Caco-2 (cell line): Measurements from ENCODE around the gene TNFAIP8L2. TPM values are rescaled to one million over a fixed set of nuclear protein-coding genes. Genes with fewer than 3 reads are reported as not detected.

Source experiments
- BruUV-seq: library from RNA; stranded (reverse); fragments of 400-500 nt; replicated peaks from 2 replicates; lab custom pipeline; 2021; lab: Mats Ljungman, UMichigan
- CTCF ChIA-PET: fragments of 300-600 bp; sonication (Branson Sonifier 250); formaldehyde crosslinking; loops from one replicate; lab custom pipeline; 2022; ENCODE audit warnings: antibody characterized with exemption; lab: Charles Lee
- POLR2A ChIA-PET: fragments of 300-600 bp; sonication (Branson Sonifier 250); formaldehyde crosslinking; loops from one replicate; lab custom pipeline; 2022; ENCODE audit warnings: antibody characterized with exemption; lab: Charles Lee
- DNase-seq, 2 experiments: peaks; one replicate each; pipeline versions ENCODE4 v3.0.0 to v3.0.0-alpha.2; 2020 to 2022
- H3K27me3 ChIP-seq: replicated peaks from 2 replicates; pipeline ENCODE4 v1.6.0; 2011; ENCODE audit warnings: low read length; ENCODE audit not compliant: control insufficient read depth, insufficient read depth
- H3K36me3 ChIP-seq: 2 replicates; pipeline ENCODE4 v1.5.1; 2011; ENCODE audit warnings: low read length; ENCODE audit not compliant: control insufficient read depth, insufficient read depth
- H3K4me1 ChIP-seq: fragments of 250-450 bp; sonication (Bioruptor Pico); 2 replicates; pipeline ENCODE4 v1.5.1; 2020; ENCODE audit warnings: mild to moderate bottlenecking
- H3K4me3 ChIP-seq: 2 replicates; pipeline ENCODE4 v1.5.1; 2011; ENCODE audit warnings: low read depth, mild to moderate bottlenecking, control low read depth, low read length
- H3K9me3 ChIP-seq: fragments of 250-450 bp; sonication (Bioruptor Pico); 2 replicates; pipeline ENCODE4 v1.5.1; 2020; ENCODE audit warnings: mild to moderate bottlenecking, moderate library complexity
- H3K27ac Mint-ChIP-seq: one replicate; pipeline ENCODE4 v1.8.0; 2022; ENCODE audit warnings: mixed read lengths; ENCODE audit not compliant: unreplicated experiment
- H3K27me3 Mint-ChIP-seq: one replicate; pipeline ENCODE4 v1.8.0; 2022; ENCODE audit warnings: mixed read lengths; ENCODE audit not compliant: insufficient read depth, unreplicated experiment
- H3K36me3 Mint-ChIP-seq: one replicate; pipeline ENCODE4 v1.8.0; 2022; ENCODE audit warnings: mild to moderate bottlenecking, mixed read lengths; ENCODE audit not compliant: insufficient read depth, unreplicated experiment
- H3K4me1 Mint-ChIP-seq: one replicate; pipeline ENCODE4 v1.8.0; 2022; ENCODE audit warnings: low read depth, mixed read lengths; ENCODE audit not compliant: unreplicated experiment
- H3K4me3 Mint-ChIP-seq: one replicate; pipeline ENCODE4 v1.8.0; 2022; ENCODE audit warnings: mild to moderate bottlenecking, moderate library complexity, mixed read lengths; ENCODE audit not compliant: unreplicated experiment
- H3K9me3 Mint-ChIP-seq: one replicate; pipeline ENCODE4 v1.8.0; 2022; ENCODE audit warnings: mixed read lengths; ENCODE audit not compliant: unreplicated experiment
- CTCF ChIP-seq, 2 experiments: fragments of 200-600 bp in 1 of 2; IDR thresholded peaks; 1 replicate in 1 of 2; 2 replicates in 1 of 2; pipeline versions ENCODE4 v1.5.1 to v1.8.0; 2011 to 2022; ENCODE audit warnings: antibody characterized with exemption in 1 of 2, control low read depth in 1 of 2, inconsistent platforms in 1 of 2, low read depth in 1 of 2, low read length in 1 of 2, mild to moderate bottlenecking in 1 of 2, moderate library complexity in 1 of 2; ENCODE audit not compliant: insufficient read depth in 1 of 2, severe bottlenecking in 1 of 2, unreplicated experiment in 1 of 2
- intact Hi-C: fragments of 100-400 bp; cut with micrococcal nuclease; formaldehyde crosslinking; loops from one replicate; pipeline ENCODE4 v1.10.0; 2022; ENCODE audit not compliant: unreplicated experiment
- total RNA-seq: library from RNA; stranded (reverse); gene quantifications from 2 replicates; pipeline ENCODE4 v1.2.3, GENCODE V29; 2022

TNFAIP8L2 gene
- total RNA-seq, 1 experiment from 2014 or later = not detected

- no peak overlapping the region for H3K4me3 ChIP-seq
- Mint-ChIP-seq H3K4me1 (no peaks in the 10 kb centered on the region), H3K36me3 (no peaks in the 10 kb centered on the region), H3K27me3 (no peaks in the 10 kb centered on the region), H3K4me3 (no peak overlapping the region), H3K27ac (no peak overlapping the region), H3K9me3 (no peaks in the 10 kb centered on the region)
- POLR2A ChIA-PET = interaction anchor here (0.6 kb wide), 1 partner anchor 76 kb away, joined by 3 read pairs; the partner anchor contains the start of gene VPS72
- no peak for TF ChIP-seq CTCF (IDR thresholded peaks at IDR 0.05; ENCODE audit: insufficient read depth in 1 of 2, low read depth in 1 of 2, low read length in 1 of 2, severe bottlenecking in 1 of 2, unreplicated experiment in 1 of 2)
- CTCF ChIA-PET = no interaction called here
- H3K9me3 ChIP-seq = no peaks in the 10 kb centered on the region
- no peaks in the 10 kb centered on the region for H3K36me3 ChIP-seq
- intact Hi-C loops = no loop called here
- no peak for DNase-seq
- no peaks in the 10 kb centered on the region for H3K27me3 ChIP-seq
- H3K4me1 ChIP-seq = no peaks in the 10 kb centered on the region
- BruUV-seq = no TSS peak
Measured at GRCh38 chr1:151113877-151114276, 42.6 kb upstream of the TNFAIP8L2 start.

GRCh38 chr1:151124763-151125403, 31.6 kb upstream of the TNFAIP8L2 start:
- CTCF ChIA-PET = no interaction called here
- POLR2A ChIA-PET = no interaction called here
- Mint-ChIP-seq H3K4me3 (no peak overlapping the region), H3K36me3 (no peaks in the 10 kb centered on the region), H3K27ac (no peak overlapping the region), H3K27me3 (no peaks in the 10 kb centered on the region), H3K9me3 (no peaks in the 10 kb centered on the region), H3K4me1 (no peaks in the 10 kb centered on the region)
- Histone ChIP-seq H3K4me1 (no peaks in the 10 kb centered on the region), H3K36me3 (no peaks in the 10 kb centered on the region), H3K4me3 (no peak overlapping the region), H3K9me3 (no peaks in the 10 kb centered on the region), H3K27me3 (no peaks in the 10 kb centered on the region)
- no TSS peak for BruUV-seq
- intact Hi-C loops = no loop called here
- no peak for TF ChIP-seq CTCF (IDR thresholded peaks at IDR 0.05; ENCODE audit: insufficient read depth in 1 of 2, low read depth in 1 of 2, low read length in 1 of 2, severe bottlenecking in 1 of 2, unreplicated experiment in 1 of 2)
- DNase-seq = no peak

GRCh38 chr1:151128800-151129199, 27.6 kb upstream of the TNFAIP8L2 start:
- no peaks in the 10 kb centered on the region for H3K36me3 ChIP-seq
- Mint-ChIP-seq H3K27ac (no peak overlapping the region), H3K4me3 (no peak overlapping the region), H3K27me3 (no peaks in the 10 kb centered on the region), H3K9me3 (no peaks in the 10 kb centered on the region), H3K36me3 (peaks cover 7% of the 10 kb centered on the region), H3K4me1 (no peaks in the 10 kb centered on the region)
- no peak overlapping the region for H3K4me3 ChIP-seq
- ChIA-PET POLR2A (interaction anchor here (0.7 kb wide), 1 partner anchor 36 kb away, joined by 8 read pairs; no protein-coding TSS in a partner anchor), CTCF (interaction anchor here (0.6 kb wide), 1 partner anchor 28 kb away, joined by 3 read pairs; the partner anchor contains the start of gene TNFAIP8L2)
- no TSS peak for BruUV-seq
- no peaks in the 10 kb centered on the region for H3K9me3 ChIP-seq
- no peak for DNase-seq
- TF ChIP-seq CTCF (IDR thresholded peaks at IDR 0.05; ENCODE audit: insufficient read depth in 1 of 2, low read depth in 1 of 2, low read length in 1 of 2, severe bottlenecking in 1 of 2, unreplicated experiment in 1 of 2) = no peak
- H3K4me1 ChIP-seq = peaks cover 5% of the 10 kb centered on the region; the same call in 1 of the 2 replicates
- H3K27me3 ChIP-seq = no peaks in the 10 kb centered on the region
- intact Hi-C loops = no loop called here
